GM21786 (cell line): Measurements from ENCODE around the gene CBLN4.

Source experiments
- ATAC-seq: cut with Tn5 transposase; IDR thresholded peaks from one replicate; pipeline ENCODE4 v1.9.1; 2021; ENCODE audit not compliant: unreplicated experiment

The CBLN4 gene

GRCh38 chr20:55947701-55948100, 57.6 kb downstream of the CBLN4 start:
- no peak for ATAC-seq
